Erythroblast (primary cell): Measurements from ENCODE around the gene ZC3H18.

Experiments used
- GATA1 ChIP-seq: IDR thresholded peaks from 2 replicates; pipeline ENCODE4 v1.6.1; 2011; ENCODE audit warnings: low read depth, mild to moderate bottlenecking, control low read depth, low read length, moderate library complexity
- POLR2A ChIP-seq: IDR thresholded peaks from 2 replicates; pipeline ENCODE4 v1.6.1; 2011; ENCODE audit warnings: mild to moderate bottlenecking, low read length

- TF ChIP-seq POLR2A (no peak), GATA1 (no peak)
These were observed 52.7 kb downstream of the ZC3H18 start for GRCh38 chr16:88622866-88623265.
